A549 treated with AZD9567 at 1 μM for 4 hours (cell line): Measurements from ENCODE around the gene UNC79. TPM values are rescaled to one million over a fixed set of nuclear protein-coding genes. Genes with fewer than 3 reads are reported as not detected.

ENCODE experiments used
- total RNA-seq: library from RNA; stranded (reverse); fragments of 200-300 nt; extraction: Qiagen RNA extraction; gene quantifications from 5 replicates; pipeline ENCODE4 v1.2.3, GENCODE V29; 2022; ENCODE audit not compliant: insufficient read depth

Gene UNC79
- total RNA-seq = 0.01 to 0.03 TPM (median 0.02 TPM) in 3 of 5 replicates, not detected in the others

GRCh38 chr14:93430315-93431035 is at the start of gene UNC79:
Gene UNC79 (plus strand): TSS chr14:93430939. CDS start chr14:93431030, 91 bp downstream.

Other genes starting within 250 kb of the UNC79 start
- gene MOAP1, start 246.0 kb upstream of the UNC79 start, total RNA-seq = 11.6 to 15.6 TPM (median 14.7 TPM) in 5 replicates
- 24.4 to 35.3 TPM (median 34.2 TPM) in 5 replicates for gene LYSET, start 245.6 kb upstream of the UNC79 start, total RNA-seq
- gene GON7, start 223.9 kb upstream of the UNC79 start, total RNA-seq = 13.3 to 16.4 TPM (median 15.8 TPM) in 5 replicates
- gene UBR7, start 223.7 kb upstream of the UNC79 start, total RNA-seq = 23.6 to 38.7 TPM (median 25.9 TPM) in 5 replicates
- 10.0 to 21.1 TPM (median 12.0 TPM) in 5 replicates for gene BTBD7, start 97.9 kb upstream of the UNC79 start, total RNA-seq
- gene COX8C, start 83.8 kb upstream of the UNC79 start, total RNA-seq = not detected in 5 replicates